AG04450 (cell line): ENCODE data around the gene CGRRF1. TPM values are rescaled to one million over a fixed set of nuclear protein-coding genes. Genes with fewer than 3 reads are reported as not detected.

Source experiments
- CTCF ChIA-PET: fragments of 300-600, 350-600 bp; formaldehyde crosslinking; extraction: SDS; loops from one replicate; lab custom pipeline; 2022; ENCODE audit warnings: antibody characterized with exemption, inconsistent platforms; lab: Charles Lee
- POLR2A ChIA-PET: fragments of 350-600 bp; formaldehyde crosslinking; extraction: SDS; loops from one replicate; lab custom pipeline; 2021; ENCODE audit warnings: antibody characterized with exemption, inconsistent platforms; lab: Yijun Ruan, JAX
- DNase-seq: peaks from one replicate; pipeline ENCODE4 v3.0.0-alpha.2; 2011; ENCODE audit warnings: low read depth, low spot score
- H3K27ac ChIP-seq: one replicate; pipeline ENCODE4 v1.5.1; 2012; ENCODE audit warnings: low read depth, low read length, control low read depth
- H3K27me3 ChIP-seq: one replicate; pipeline ENCODE4 v1.6.0; 2012; ENCODE audit warnings: low read length; ENCODE audit not compliant: control insufficient read depth, insufficient read depth
- H3K4me3 ChIP-seq: 2 replicates; pipeline ENCODE4 v1.5.1; 2011; ENCODE audit warnings: mild to moderate bottlenecking, low read depth, low read length, control low read depth
- H3K9me3 ChIP-seq: 2 replicates; pipeline ENCODE4 v1.5.1; 2012; ENCODE audit warnings: low read length; ENCODE audit not compliant: control insufficient read depth, insufficient read depth
- polyA plus RNA-seq: library from polyadenylated mRNA; depleted of rRNA; stranded (reverse); fragments of >200 nt; gene quantifications from 2 replicates; pipeline ENCODE4 v1.2.3, GENCODE V29; 2011
- TF ChIP-seq, protein P1 (sequence below): IDR thresholded peaks from 2 replicates; pipeline ENCODE4 v1.5.1; 2011; ENCODE audit warnings: low read depth, low read length, control low read depth, inconsistent platforms

Gene CGRRF1
- polyA plus RNA-seq, 1 experiment = 22.2 TPM

DNA sequence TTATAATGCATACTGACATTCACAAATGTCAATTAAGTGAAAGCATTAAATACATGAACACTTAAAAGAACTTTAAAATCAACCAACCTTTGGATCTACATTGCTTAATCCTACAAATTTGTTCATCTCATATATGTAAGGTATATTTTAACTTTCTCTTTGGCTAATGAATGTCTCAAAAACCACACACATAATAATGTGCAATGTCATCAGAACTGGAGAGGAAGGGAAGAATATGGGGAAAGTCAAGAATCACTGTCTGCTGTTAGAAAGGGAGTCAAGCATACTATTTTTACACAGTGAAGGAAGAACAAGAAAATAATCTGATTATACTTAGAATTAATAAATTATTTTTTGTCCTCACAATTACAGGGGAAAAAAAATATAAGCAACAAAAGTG, 25.9 kb upstream of the CGRRF1 start:
- ChIA-PET POLR2A (no interaction called here), CTCF (interaction anchor here (1.5 kb wide), 1 partner anchor 80 kb away, joined by 3 read pairs; no protein-coding TSS in a partner anchor)
- H3K27me3 ChIP-seq = no peaks in the 10 kb centered on the region
- no peak overlapping the region for H3K4me3 ChIP-seq
- H3K27ac ChIP-seq = no peak overlapping the region
- TF ChIP-seq, protein P1, sequence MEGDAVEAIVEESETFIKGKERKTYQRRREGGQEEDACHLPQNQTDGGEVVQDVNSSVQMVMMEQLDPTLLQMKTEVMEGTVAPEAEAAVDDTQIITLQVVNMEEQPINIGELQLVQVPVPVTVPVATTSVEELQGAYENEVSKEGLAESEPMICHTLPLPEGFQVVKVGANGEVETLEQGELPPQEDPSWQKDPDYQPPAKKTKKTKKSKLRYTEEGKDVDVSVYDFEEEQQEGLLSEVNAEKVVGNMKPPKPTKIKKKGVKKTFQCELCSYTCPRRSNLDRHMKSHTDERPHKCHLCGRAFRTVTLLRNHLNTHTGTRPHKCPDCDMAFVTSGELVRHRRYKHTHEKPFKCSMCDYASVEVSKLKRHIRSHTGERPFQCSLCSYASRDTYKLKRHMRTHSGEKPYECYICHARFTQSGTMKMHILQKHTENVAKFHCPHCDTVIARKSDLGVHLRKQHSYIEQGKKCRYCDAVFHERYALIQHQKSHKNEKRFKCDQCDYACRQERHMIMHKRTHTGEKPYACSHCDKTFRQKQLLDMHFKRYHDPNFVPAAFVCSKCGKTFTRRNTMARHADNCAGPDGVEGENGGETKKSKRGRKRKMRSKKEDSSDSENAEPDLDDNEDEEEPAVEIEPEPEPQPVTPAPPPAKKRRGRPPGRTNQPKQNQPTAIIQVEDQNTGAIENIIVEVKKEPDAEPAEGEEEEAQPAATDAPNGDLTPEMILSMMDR = no peak
- no peaks in the 10 kb centered on the region for H3K9me3 ChIP-seq
- DNase-seq = no peak

DNA sequence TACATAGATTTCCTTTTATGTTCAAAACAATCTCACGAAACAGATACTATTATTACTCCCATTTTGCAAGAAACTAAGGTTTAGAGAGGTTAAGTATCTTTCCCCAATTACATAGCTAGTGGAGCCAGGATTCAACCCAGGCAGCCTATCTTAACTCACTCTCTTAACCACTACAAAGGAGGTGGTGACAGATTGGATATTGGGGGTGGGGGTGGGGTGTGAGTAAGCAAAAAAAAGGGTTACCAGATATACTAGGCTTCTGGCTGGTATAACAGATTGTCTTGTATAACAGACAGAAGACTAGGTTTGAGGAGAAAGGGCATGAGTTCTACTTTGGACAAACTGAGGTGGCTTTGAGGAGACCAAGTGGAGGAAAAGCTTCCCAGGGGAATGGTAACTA, 23.0 kb upstream of the CGRRF1 start:
- no peak for DNase-seq
- Histone ChIP-seq H3K27ac (no peak overlapping the region), H3K9me3 (no peaks in the 10 kb centered on the region), H3K4me3 (no peak overlapping the region), H3K27me3 (no peaks in the 10 kb centered on the region)
- CTCF ChIA-PET = interaction anchor here (3.5 kb wide), 1 partner anchor 22 kb away, joined by 20 read pairs; the partner anchor contains the start of gene CGRRF1
- POLR2A ChIA-PET = no interaction called here
- TF ChIP-seq, protein P1 = no peak

DNA sequence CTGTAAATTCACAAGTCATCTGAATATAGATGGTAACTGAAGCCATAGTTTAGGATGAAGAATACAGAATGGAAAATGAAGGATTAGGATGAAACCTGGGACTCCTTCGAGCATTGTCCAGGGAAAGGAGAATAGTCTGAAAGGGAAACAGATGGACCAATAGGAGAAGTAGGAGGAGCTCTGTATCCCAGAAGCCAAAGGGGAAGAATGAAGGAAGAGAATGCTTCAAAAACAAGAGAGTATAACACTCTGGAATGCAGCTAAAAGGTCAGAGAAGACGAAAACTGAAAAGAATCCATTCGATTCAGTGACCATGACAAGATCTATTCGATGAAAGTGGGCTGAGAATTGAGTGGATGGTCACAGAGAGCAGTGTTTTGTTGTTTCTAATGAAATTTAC, 21.9 kb upstream of the CGRRF1 start:
- TF ChIP-seq, protein P1 = no peak
- POLR2A ChIA-PET = interaction anchor here (0.7 to 1.7 kb wide), 4 partner anchors 13 to 71 kb away, joined by 3 to 12 read pairs (median 6); partner anchors contain the start of gene CGRRF1
- H3K4me3 ChIP-seq = peak overlapping the region; percentile 91
- peak overlapping the region; percentile 93 for H3K27ac ChIP-seq
- no peak for DNase-seq
- CTCF ChIA-PET = interaction anchor here (1.0 to 3.5 kb wide), 3 partner anchors 21 to 203 kb away, joined by 3 to 20 read pairs (median 7); partner anchors contain the start of genes CGRRF1 and SAMD4A
- H3K9me3 ChIP-seq = no peaks in the 10 kb centered on the region
- no peaks in the 10 kb centered on the region for H3K27me3 ChIP-seq

DNA sequence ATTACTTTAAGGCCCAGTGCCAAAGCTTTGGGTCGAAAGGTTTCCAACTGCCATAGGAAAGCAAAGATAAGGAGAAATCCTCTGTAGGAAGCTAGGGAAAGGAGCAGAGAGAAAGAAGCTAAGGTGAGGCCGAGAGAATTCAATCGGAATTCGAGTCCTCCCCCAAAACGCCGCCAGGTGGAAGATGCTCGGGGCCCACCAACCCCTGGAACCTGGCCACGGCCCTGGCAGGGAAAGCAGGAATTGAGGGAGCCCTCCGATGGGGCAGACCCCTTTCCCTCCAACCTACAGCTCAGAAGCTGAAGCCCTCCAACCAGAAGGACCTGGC, 21.4 kb upstream of the CGRRF1 start:
- H3K27me3 ChIP-seq = peaks cover under 1% of the 10 kb centered on the region
- peak overlapping the region; percentile 91 for H3K4me3 ChIP-seq
- ChIA-PET POLR2A (interaction anchor here (0.5 to 1.7 kb wide), 7 partner anchors 14 to 116 kb away, joined by 3 to 12 read pairs (median 3); partner anchors contain the start of genes CDKN3 and CGRRF1), CTCF (interaction anchor here (1.0 to 3.5 kb wide), 4 partner anchors 9 to 203 kb away, joined by 3 to 20 read pairs (median 5); partner anchors contain the start of genes CGRRF1 and SAMD4A)
- no peaks in the 10 kb centered on the region for H3K9me3 ChIP-seq
- peak overlapping the region; percentile 93 for H3K27ac ChIP-seq
- no peak for DNase-seq
- TF ChIP-seq, protein P1 = no peak

DNA sequence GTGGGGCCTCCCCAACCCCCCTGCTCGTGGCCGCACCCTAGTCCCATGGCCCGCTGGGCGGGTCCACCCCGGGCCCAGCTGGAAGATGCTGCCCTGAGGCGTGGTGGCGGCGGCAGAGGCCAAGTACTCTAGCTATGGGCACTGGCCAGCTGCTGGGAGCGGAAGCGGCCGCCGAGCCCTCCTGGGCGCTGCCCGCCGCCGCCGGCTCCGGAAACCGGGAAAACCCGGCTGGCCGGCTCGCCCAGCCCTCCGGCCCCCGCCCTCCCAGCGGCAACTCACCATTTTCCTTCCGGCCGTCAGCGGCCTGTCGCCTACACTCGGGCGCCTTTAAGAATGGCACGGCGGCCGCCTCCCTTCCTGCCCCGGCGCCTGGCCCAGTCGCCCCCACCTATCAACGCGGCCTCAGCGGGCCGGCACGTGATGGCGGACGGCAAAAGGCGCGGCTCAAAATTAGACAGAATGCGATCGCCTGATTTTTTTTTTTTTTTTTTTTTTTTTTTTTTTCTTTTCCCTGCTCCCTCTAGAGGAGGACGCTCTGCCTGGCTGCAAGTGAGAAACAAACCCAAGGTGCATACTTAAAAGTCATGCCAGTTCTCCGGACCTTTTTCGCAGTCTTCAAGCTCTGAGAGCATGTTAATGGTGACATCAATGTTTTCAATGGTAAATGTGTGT, 20.9 kb upstream of the CGRRF1 start, which contains the start of gene GMFB:
GMFB (minus strand) TSS at position 335 of the 672 bp plus-strand sequence; CDS start at position 282, 53 bp downstream.
- H3K4me3 ChIP-seq = peak within 1 kb of the TSS; percentile 91
- peak; percentile 77 for DNase-seq
- TF ChIP-seq, protein P1 = peak; percentile 67
- no peaks in the 10 kb centered on the region for H3K9me3 ChIP-seq
- POLR2A ChIA-PET = interaction anchor here (0.5 to 1.7 kb wide), 9 partner anchors 14 to 592 kb away, joined by 3 to 12 read pairs (median 4); partner anchors contain the start of genes CDKN3 and CGRRF1
- peak within 1 kb of the TSS; percentile 93 for H3K27ac ChIP-seq
- CTCF ChIA-PET = interaction anchor here (0.6 to 3.5 kb wide), 7 partner anchors 9 to 486 kb away, joined by 3 to 20 read pairs (median 3); partner anchors contain the start of gene CGRRF1
- H3K27me3 ChIP-seq = peaks cover 5% of the 10 kb centered on the region
